GM12872 (cell line): ENCODE data around the gene TNFRSF25.

ENCODE experiments used
- TF ChIP-seq, protein P1 (sequence below): IDR thresholded peaks from 3 replicates; pipeline ENCODE4 v1.5.1; 2011; ENCODE audit warnings: low read depth, mild to moderate bottlenecking, low read length, moderate library complexity; ENCODE audit not compliant: insufficient read depth

TNFRSF25 gene

DNA sequence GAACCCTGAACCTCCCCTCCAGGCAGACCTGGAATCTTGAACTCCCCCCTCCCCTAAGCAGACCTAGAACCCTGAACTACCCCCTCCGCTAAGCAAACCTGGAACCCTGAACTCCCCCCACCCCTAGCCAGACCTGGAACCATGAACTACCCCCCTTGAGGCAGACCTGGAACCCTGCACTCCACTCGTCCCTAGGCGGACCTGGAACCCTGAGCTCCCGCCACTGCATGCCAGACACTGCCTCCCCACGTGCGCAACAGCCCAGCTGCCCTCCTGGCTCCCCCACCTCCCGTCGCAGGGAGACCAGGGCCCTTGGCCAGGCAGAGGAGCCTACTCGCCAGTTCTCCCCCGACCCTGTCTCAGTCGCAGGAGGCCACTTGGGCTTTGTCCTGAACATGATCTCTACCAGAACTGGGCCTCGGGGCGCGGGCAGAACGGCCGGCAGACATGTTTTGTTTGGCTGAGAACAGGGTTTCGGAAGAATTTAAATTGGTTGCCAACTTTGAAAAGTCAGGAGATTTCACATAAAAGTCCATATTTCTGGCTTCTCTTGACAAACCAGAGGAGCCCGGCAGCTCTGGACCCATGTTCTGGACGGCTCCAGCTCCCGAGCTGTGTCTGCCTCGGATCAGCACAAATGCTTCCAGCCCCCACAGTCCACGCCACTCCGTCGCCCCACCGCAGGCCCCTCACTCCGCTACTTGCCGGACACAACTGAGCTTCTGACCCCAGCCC is 34.7 kb upstream of the TNFRSF25 start:
- TF ChIP-seq, protein P1, sequence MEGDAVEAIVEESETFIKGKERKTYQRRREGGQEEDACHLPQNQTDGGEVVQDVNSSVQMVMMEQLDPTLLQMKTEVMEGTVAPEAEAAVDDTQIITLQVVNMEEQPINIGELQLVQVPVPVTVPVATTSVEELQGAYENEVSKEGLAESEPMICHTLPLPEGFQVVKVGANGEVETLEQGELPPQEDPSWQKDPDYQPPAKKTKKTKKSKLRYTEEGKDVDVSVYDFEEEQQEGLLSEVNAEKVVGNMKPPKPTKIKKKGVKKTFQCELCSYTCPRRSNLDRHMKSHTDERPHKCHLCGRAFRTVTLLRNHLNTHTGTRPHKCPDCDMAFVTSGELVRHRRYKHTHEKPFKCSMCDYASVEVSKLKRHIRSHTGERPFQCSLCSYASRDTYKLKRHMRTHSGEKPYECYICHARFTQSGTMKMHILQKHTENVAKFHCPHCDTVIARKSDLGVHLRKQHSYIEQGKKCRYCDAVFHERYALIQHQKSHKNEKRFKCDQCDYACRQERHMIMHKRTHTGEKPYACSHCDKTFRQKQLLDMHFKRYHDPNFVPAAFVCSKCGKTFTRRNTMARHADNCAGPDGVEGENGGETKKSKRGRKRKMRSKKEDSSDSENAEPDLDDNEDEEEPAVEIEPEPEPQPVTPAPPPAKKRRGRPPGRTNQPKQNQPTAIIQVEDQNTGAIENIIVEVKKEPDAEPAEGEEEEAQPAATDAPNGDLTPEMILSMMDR, result no peak

DNA sequence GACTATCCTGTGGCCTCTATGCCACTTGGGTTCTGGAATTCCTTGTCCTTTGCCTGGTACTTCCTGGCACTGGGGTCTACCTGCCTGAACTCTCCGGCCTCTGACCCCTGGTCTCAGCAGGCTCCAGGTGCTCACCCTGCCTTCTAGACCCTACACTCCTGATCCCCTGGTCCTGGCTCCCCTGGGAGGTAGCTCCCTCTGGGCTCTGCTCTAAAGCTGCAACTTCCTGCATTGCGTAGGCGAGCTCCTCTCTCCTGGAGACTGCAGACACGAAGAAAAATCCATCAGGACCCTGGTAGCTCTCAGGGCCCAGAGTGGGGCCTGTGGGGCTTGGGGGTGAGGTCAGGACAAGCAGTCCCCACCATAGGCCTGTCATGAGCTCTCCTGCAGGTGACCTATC is 33.3 kb upstream of the TNFRSF25 start:
- TF ChIP-seq, protein P1, result no peak

DNA sequence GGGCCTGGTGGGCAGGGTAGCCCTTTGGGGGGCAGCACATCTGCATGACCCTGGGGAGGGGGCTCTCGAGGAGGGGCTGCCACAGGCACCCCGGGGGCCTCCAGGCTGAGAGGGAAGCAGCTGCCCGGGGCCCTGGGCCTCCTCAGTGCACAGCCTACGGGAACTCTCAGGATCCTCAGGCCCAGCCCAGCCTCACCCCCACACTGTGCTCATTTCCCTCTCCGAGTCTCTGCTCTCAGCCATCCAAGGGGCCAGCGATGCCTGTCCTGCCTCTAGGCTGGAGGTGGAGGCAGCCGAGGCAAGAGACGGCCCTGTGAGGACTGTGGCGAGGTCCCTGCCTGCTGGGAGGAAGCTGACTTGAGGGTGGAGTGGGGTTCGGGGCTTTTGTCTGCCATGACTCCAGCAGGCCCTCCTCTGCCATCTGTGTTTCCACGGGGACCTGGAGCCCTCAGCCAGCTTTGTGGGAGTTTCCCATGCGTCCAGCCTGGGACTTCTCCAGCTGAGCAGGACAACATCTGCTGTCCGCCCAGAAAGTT is 32.7 kb upstream of the TNFRSF25 start:
- TF ChIP-seq, protein P1, result no peak

DNA sequence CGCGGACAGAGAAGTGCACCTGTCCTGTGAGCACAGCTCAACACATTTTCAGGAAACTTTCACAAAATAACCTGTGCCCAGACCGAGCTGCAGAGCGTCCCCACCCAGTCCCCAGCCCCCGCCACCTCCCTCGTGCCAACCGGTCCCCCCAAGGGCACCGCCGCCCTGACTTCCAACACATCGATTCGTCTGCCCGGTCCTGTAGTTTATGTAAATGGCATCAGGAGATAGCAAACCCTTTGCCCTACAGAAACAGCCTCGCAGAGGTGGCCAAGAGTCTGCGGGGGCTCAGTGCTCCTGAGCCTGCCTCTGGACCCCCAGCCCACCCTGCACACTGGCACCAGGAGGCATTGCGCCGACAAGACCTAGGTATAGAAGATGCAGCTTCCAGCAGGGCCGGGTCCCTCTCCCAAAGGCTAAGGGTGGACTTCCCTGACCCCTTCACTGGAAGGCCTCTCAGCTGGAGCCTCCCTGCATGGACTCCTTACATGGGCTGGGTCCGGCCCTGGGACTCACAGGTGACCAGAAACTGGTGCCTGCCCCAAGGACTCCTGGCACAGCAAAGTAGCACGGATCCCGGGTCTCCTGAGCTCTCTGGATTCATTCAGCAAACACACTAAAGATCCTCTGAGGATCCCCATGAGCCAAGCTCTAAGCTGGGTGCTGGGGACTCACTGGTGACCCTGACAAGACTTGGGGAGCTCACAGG is 32.0 kb upstream of the TNFRSF25 start:
- TF ChIP-seq, protein P1, result no peak

DNA sequence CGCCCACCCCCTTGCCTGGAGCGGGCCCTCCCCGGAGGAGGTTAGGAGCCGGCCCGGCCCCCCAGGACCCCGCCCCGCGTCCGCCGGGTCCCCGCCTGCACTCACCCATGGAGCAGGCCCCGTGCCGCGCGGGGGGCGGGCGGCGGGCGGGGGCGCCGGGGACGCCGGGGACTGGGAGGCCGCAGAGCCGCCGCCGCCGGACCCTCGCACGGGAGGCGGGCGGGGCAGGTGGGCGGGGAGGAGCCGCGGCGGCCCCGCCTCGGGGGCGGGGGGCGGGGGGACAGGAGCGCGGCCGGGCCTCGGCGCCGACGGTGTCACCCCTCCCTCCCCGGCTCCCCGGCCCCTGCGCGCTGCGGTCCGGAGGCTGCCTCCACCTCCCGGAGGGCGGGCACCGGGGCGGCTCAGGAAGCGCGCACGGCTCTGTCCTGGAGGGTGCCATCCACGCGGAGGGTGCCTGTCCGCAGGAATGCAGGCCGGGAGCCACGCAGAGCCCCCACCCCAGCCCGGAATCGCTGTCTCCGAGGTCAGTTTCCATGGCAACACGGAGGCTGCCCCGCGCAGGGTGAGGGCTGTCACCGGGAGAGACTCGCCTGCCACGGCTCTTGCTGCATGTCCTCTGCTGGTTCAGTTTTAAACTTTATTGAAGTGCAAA is 31.4 kb upstream of the TNFRSF25 start:
- TF ChIP-seq, protein P1, result no peak

DNA sequence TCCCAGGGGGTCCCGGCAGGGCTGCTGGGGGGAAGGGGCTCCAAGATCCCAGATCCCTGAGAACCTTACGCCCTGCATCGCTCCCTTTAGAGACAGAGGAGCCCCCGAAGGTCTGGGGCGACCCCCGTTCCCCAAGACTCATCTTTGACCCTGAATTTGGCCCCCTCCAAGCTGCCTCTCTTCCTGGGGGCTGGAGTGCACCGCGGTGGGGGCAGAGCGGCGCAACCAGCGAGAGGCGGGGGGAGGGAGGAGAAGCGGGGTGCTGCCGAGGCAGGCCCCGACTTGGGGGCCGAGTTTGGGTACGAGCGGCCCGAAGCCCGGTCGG is 30.9 kb upstream of the TNFRSF25 start:
- TF ChIP-seq, protein P1, result no peak

DNA sequence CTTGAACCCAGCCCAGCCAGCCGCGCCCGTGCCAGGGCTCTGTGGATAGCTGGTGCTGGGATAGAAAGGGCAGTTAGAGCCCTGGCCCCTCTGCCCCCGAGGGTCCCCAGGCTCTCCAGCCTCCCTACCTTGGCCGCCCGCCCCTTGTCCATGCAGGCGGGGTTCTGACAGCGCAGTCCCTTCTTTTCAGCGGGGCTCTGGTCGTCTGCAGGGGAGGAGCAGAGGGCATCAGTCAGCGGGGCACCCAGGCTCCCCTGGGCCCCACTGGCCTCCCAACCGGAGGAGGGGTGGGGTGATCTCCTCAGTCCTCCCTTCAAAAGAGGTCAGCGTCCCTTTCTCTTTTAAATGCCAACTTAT is 30.4 kb upstream of the TNFRSF25 start:
- TF ChIP-seq, protein P1, result no peak
